HEK293 (cell line): ENCODE measurements around the gene PLA2G4C.

Experiments used
- CTCF ChIA-PET: fragments of 350-600 bp; formaldehyde crosslinking; extraction: SDS; loops from one replicate; lab custom pipeline; 2021; ENCODE audit warnings: antibody characterized with exemption; lab: Yijun Ruan, JAX
- POLR2A ChIA-PET: fragments of 300-600 bp; formaldehyde crosslinking; extraction: SDS; loops from one replicate; lab custom pipeline; 2020; ENCODE audit warnings: antibody characterized with exemption, inconsistent platforms; lab: Yijun Ruan, JAX
- H3K27ac ChIP-seq: fragments of 200-500 bp; sonication (Bioruptor generic); 2 replicates; pipeline ENCODE4 v1.5.1; 2014; ENCODE audit warnings: low read depth, low read length, control low read depth, inconsistent platforms; ENCODE audit errors: extremely low read depth
- H3K36me3 ChIP-seq, 2 experiments: fragments of 200-500 bp in 1 of 2; sonication (Bioruptor generic) in 1 of 2; 1 replicate in 1 of 2; 2 replicates in 1 of 2; pipeline ENCODE4 v1.5.1; 2014 to 2017; ENCODE audit warnings: inconsistent platforms in 2 of 2, low read length in 2 of 2; ENCODE audit not compliant: control insufficient read depth in 2 of 2, insufficient read depth in 1 of 2
- H3K4me1 ChIP-seq: fragments of 200-500 bp; sonication (Bioruptor generic); 2 replicates; pipeline ENCODE4 v1.5.1; 2014; ENCODE audit warnings: mild to moderate bottlenecking, low read length, inconsistent platforms; ENCODE audit not compliant: control insufficient read depth, insufficient read depth
- H3K4me3 ChIP-seq: 2 replicates; pipeline ENCODE4 v1.5.1; 2011; ENCODE audit warnings: low read depth, mild to moderate bottlenecking, control low read depth, low read length, moderate library complexity
- H3K9me3 ChIP-seq: fragments of 200-500 bp; sonication (Bioruptor generic); 2 replicates; pipeline ENCODE4 v1.5.1; 2014; ENCODE audit warnings: low read depth, low read length, inconsistent platforms; ENCODE audit not compliant: control insufficient read depth, insufficient read depth
- HOXA7 ChIP-seq: sonication (generic); formaldehyde crosslinking; IDR thresholded peaks from 2 replicates; pipeline ENCODE4 v1.8.1; 2022; ENCODE audit warnings: missing genetic modification reagents, borderline replicate concordance
- SETDB1 ChIP-seq: IDR thresholded peaks from one replicate; pipeline ENCODE4 v1.6.1; 2017; ENCODE audit warnings: mild to moderate bottlenecking, low read length, moderate library complexity, mixed read lengths; ENCODE audit not compliant: insufficient read length
- SP2 ChIP-seq: fragments of 450-650 bp; formaldehyde crosslinking; IDR thresholded peaks from 2 replicates; pipeline ENCODE4 v1.5.1; 2016; ENCODE audit warnings: missing biosample characterization, missing genetic modification characterization
- YY2 ChIP-seq: fragments of 450-650 bp; formaldehyde crosslinking; IDR thresholded peaks from 2 replicates; pipeline ENCODE4 v1.5.1; 2016; ENCODE audit warnings: missing biosample characterization, missing genetic modification characterization
- ZBTB49 ChIP-seq: fragments of 450-650 bp; formaldehyde crosslinking; IDR thresholded peaks from 2 replicates; pipeline ENCODE4 v1.5.1; 2016; ENCODE audit warnings: missing biosample characterization, missing genetic modification characterization, low read depth
- ZFP3 ChIP-seq: fragments of 450-650 bp; formaldehyde crosslinking; IDR thresholded peaks from 2 replicates; pipeline ENCODE4 v1.5.1; 2016; ENCODE audit warnings: low read depth, missing biosample characterization, missing genetic modification characterization
- ZNF223 ChIP-seq: fragments of 450-650 bp; formaldehyde crosslinking; IDR thresholded peaks from 2 replicates; pipeline ENCODE4 v1.5.1; 2016; ENCODE audit warnings: missing biosample characterization, missing genetic modification characterization
- ZNF280D ChIP-seq: fragments of 450-650 bp; formaldehyde crosslinking; IDR thresholded peaks from 2 replicates; pipeline ENCODE4 v1.5.1; 2016; ENCODE audit warnings: missing biosample characterization, missing genetic modification characterization
- ZNF423 ChIP-seq: fragments of 450-650 bp; formaldehyde crosslinking; IDR thresholded peaks from 2 replicates; pipeline ENCODE4 v1.5.1; 2016; ENCODE audit warnings: missing biosample characterization, missing genetic modification characterization
- ZNF529 ChIP-seq: fragments of 450-650 bp; formaldehyde crosslinking; IDR thresholded peaks from 2 replicates; pipeline ENCODE4 v1.5.1; 2017; ENCODE audit warnings: missing genetic modification characterization, missing biosample characterization; ENCODE audit not compliant: insufficient replicate concordance
- ZNF623 ChIP-seq: fragments of 450-650 bp; formaldehyde crosslinking; IDR thresholded peaks from 2 replicates; pipeline ENCODE4 v1.5.1; 2016; ENCODE audit warnings: missing biosample characterization, missing genetic modification characterization
- ZNF692 ChIP-seq: fragments of 450-650 bp; formaldehyde crosslinking; IDR thresholded peaks from 2 replicates; pipeline ENCODE4 v1.5.1; 2016; ENCODE audit warnings: missing biosample characterization, missing genetic modification characterization
- ZNF76 ChIP-seq: fragments of 450-650 bp; formaldehyde crosslinking; IDR thresholded peaks from 2 replicates; pipeline ENCODE4; 2016; ENCODE audit warnings: low read depth, missing biosample characterization, missing genetic modification characterization, borderline replicate concordance
- ZNF792 ChIP-seq: fragments of 450-650 bp; formaldehyde crosslinking; IDR thresholded peaks from 2 replicates; pipeline ENCODE4 v1.5.1; 2016; ENCODE audit warnings: missing biosample characterization, missing genetic modification characterization
- TF ChIP-seq, protein P1 (sequence below): fragments of 450-650 bp; formaldehyde crosslinking; IDR thresholded peaks from 2 replicates; pipeline ENCODE4 v1.5.1; 2016; ENCODE audit warnings: missing biosample characterization, missing genetic modification characterization
- TF ChIP-seq, protein P2 (sequence below): fragments of 450-650 bp; formaldehyde crosslinking; IDR thresholded peaks from 2 replicates; pipeline ENCODE4 v1.5.1; 2016; ENCODE audit warnings: missing biosample characterization, missing genetic modification characterization
- TF ChIP-seq, protein P3 (sequence below): fragments of 450-650 bp; formaldehyde crosslinking; IDR thresholded peaks from 2 replicates; pipeline ENCODE4 v1.5.1; 2017; ENCODE audit warnings: missing biosample characterization, mild to moderate bottlenecking, missing genetic modification characterization, moderate library complexity
- TF ChIP-seq, protein P4 (sequence below): fragments of 450-650 bp; formaldehyde crosslinking; IDR thresholded peaks from 2 replicates; pipeline ENCODE4; 2016; ENCODE audit warnings: missing biosample characterization, missing genetic modification characterization
- TF ChIP-seq, protein P5 (sequence below): fragments of 450-650 bp; formaldehyde crosslinking; IDR thresholded peaks from 2 replicates; pipeline ENCODE4 v1.5.1; 2016; ENCODE audit warnings: missing biosample characterization, missing genetic modification characterization

Gene PLA2G4C

GRCh38 chr19:48121066-48121465 lies 10.4 kb upstream of the PLA2G4C start:
- H3K4me3 ChIP-seq = no peak overlapping the region
- H3K4me1 ChIP-seq = no peaks in the 10 kb centered on the region
- no peak for TF ChIP-seq SP2 (tag by site-specific recombination)
- TF ChIP-seq ZNF529 (tag by site-specific recombination) = no peak
- TF ChIP-seq ZBTB49 (tag by site-specific recombination) = no peak
- TF ChIP-seq ZNF692 = no peak
- TF ChIP-seq, protein P1, sequence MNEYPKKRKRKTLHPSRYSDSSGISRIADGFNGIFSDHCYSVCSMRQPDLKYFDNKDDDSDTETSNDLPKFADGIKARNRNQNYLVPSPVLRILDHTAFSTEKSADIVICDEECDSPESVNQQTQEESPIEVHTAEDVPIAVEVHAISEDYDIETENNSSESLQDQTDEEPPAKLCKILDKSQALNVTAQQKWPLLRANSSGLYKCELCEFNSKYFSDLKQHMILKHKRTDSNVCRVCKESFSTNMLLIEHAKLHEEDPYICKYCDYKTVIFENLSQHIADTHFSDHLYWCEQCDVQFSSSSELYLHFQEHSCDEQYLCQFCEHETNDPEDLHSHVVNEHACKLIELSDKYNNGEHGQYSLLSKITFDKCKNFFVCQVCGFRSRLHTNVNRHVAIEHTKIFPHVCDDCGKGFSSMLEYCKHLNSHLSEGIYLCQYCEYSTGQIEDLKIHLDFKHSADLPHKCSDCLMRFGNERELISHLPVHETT (tag by site-specific recombination) = no peak
- TF ChIP-seq, protein P2, sequence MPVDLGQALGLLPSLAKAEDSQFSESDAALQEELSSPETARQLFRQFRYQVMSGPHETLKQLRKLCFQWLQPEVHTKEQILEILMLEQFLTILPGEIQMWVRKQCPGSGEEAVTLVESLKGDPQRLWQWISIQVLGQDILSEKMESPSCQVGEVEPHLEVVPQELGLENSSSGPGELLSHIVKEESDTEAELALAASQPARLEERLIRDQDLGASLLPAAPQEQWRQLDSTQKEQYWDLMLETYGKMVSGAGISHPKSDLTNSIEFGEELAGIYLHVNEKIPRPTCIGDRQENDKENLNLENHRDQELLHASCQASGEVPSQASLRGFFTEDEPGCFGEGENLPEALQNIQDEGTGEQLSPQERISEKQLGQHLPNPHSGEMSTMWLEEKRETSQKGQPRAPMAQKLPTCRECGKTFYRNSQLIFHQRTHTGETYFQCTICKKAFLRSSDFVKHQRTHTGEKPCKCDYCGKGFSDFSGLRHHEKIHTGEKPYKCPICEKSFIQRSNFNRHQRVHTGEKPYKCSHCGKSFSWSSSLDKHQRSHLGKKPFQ (tag by site-specific recombination) = no peak
- TF ChIP-seq, protein P3, sequence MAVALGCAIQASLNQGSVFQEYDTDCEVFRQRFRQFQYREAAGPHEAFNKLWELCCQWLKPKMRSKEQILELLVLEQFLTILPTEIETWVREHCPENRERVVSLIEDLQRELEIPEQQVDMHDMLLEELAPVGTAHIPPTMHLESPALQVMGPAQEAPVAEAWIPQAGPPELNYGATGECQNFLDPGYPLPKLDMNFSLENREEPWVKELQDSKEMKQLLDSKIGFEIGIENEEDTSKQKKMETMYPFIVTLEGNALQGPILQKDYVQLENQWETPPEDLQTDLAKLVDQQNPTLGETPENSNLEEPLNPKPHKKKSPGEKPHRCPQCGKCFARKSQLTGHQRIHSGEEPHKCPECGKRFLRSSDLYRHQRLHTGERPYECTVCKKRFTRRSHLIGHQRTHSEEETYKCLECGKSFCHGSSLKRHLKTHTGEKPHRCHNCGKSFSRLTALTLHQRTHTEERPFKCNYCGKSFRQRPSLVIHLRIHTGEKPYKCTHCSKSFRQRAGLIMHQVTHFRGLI (tag by site-specific recombination) = no peak
- no peak for TF ChIP-seq ZNF423 (tag by site-specific recombination)
- TF ChIP-seq ZNF792 = no peak
- no peak for TF ChIP-seq SETDB1
- no peak for TF ChIP-seq ZNF223 (tag by site-specific recombination)
- no peak for TF ChIP-seq ZFP3 (tag by site-specific recombination)
- TF ChIP-seq ZNF623 (tag by site-specific recombination) = no peak
- no peak for TF ChIP-seq YY2
- TF ChIP-seq, protein P4, sequence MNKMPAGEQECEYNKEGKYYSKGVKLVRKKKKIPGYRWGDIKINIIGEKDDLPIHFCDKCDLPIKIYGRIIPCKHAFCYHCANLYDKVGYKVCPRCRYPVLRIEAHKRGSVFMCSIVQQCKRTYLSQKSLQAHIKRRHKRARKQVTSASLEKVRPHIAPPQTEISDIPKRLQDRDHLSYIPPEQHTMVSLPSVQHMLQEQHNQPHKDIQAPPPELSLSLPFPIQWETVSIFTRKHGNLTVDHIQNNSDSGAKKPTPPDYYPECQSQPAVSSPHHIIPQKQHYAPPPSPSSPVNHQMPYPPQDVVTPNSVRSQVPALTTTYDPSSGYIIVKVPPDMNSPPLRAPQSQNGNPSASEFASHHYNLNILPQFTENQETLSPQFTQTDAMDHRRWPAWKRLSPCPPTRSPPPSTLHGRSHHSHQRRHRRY (tag by site-specific recombination) = no peak
- CTCF ChIA-PET = interaction anchor here (0.9 kb wide), 1 partner anchor 9 kb away, joined by 3 read pairs; no protein-coding TSS in a partner anchor
- peaks cover 68 to 83% of the 10 kb centered on the region in 2 experiments for H3K36me3 ChIP-seq
- no peaks in the 10 kb centered on the region for H3K9me3 ChIP-seq
- H3K27ac ChIP-seq = no peak overlapping the region
- POLR2A ChIA-PET = interaction anchor here (1.9 kb wide), 1 partner anchor 11 kb away, joined by 5 read pairs; the partner anchor contains the start of gene PLA2G4C

DNA sequence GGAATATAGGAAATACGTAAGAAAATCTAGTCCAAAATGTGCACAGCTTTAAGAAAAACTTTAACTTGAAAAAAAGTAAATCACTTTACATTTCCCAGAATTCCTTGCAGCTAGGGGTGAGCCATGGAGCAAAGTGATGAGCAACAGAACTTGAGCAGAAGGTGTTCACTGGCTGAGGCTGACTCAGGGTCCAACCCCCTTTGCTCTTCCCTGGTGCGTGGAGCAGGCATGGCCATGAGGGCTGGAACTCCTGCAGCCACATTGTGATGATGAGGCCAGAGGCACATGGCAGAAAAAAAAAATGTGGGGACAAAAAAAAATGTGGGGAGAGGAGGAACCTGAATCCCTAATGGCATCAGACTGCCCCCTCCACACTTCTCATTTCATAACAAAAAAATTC lies 9.9 kb upstream of the PLA2G4C start:
- peak; percentile 60; the same call in 1 of the 2 replicates for TF ChIP-seq ZNF76 (tag by site-specific recombination)
- TF ChIP-seq ZNF280D = peak; percentile 97
- TF ChIP-seq, protein P5, sequence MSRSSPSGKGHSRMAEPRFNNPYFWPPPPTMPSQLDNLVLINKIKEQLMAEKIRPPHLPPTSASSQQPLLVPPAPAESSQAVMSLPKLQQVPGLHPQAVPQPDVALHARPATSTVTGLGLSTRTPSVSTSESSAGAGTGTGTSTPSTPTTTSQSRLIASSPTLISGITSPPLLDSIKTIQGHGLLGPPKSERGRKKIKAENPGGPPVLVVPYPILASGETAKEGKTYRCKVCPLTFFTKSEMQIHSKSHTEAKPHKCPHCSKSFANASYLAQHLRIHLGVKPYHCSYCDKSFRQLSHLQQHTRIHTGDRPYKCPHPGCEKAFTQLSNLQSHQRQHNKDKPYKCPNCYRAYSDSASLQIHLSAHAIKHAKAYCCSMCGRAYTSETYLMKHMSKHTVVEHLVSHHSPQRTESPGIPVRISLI = 0 out of 2 replicates have a peak, but pooled peaks have one; percentile 46
- no peak for TF ChIP-seq HOXA7 (CRISPR knock-in tag)
- ChIA-PET POLR2A (no interaction called here), CTCF (interaction anchor here (0.6 to 1.9 kb wide), 4 partner anchors 9 to 171 kb away, joined by 3 to 11 read pairs (median 4); no protein-coding TSS in a partner anchor)
- peaks cover 63 to 83% of the 10 kb centered on the region in 2 experiments for H3K36me3 ChIP-seq
- no peaks in the 10 kb centered on the region for H3K4me1 ChIP-seq
- H3K27ac ChIP-seq = no peak overlapping the region
- no peak overlapping the region for H3K4me3 ChIP-seq
- no peaks in the 10 kb centered on the region for H3K9me3 ChIP-seq
